Spleen (tissue), 11 donors: ENCODE results near the gene C6orf141. TPM values are rescaled to one million over a fixed set of nuclear protein-coding genes. Genes with fewer than 3 reads are reported as not detected.

Source experiments
- DNase-seq: peaks from one replicate; pipeline ENCODE4 v3.0.0-alpha.2; 2020
- H3K27ac ChIP-seq, 8 donors: fragments of 200-600 bp; sonication (generic) in 7 of 8; 1 replicate in 4 of 8; 2 replicates in 4 of 8; pipeline versions ENCODE4 v1.5.0 to v1.8.0; 2016 to 2021; ENCODE audit warnings: inconsistent platforms in 4 of 8, mild to moderate bottlenecking in 4 of 8, moderate library complexity in 1 of 8
- H3K27me3 ChIP-seq, 7 donors: fragments of 200-600 bp; sonication (generic) in 6 of 7; replicated peaks in 1 of 7; 1 replicate in 4 of 7; 2 replicates in 3 of 7; pipeline versions ENCODE4 v1.5.0 to v1.8.0; 2016 to 2021; ENCODE audit warnings: inconsistent platforms in 3 of 7, mild to moderate bottlenecking in 1 of 7
- H3K36me3 ChIP-seq, 6 donors: fragments of 200-600 bp; sonication (generic) in 5 of 6; 1 replicate in 4 of 6; 2 replicates in 2 of 6; pipeline versions ENCODE4 v1.5.0 to v1.8.0; 2016 to 2021; ENCODE audit warnings: inconsistent platforms in 2 of 6
- H3K4me1 ChIP-seq, 6 donors: fragments of 200-600 bp; sonication (generic) in 5 of 6; 1 replicate in 3 of 6; 2 replicates in 3 of 6; pipeline versions ENCODE4 v1.5.0 to v1.8.0; 2016 to 2021; ENCODE audit warnings: inconsistent platforms in 3 of 6
- H3K4me3 ChIP-seq, 8 donors: fragments of 200-600 bp; sonication (generic) in 7 of 8; 1 replicate in 4 of 8; 2 replicates in 4 of 8; pipeline versions ENCODE4 v1.5.0 to v1.8.0; 2016 to 2021; ENCODE audit warnings: inconsistent platforms in 4 of 8, mild to moderate bottlenecking in 4 of 8, moderate library complexity in 2 of 8
- H3K9me3 ChIP-seq, 8 donors: fragments of 200-600 bp; sonication (generic) in 7 of 8; 1 replicate in 4 of 8; 2 replicates in 4 of 8; pipeline versions ENCODE4 v1.5.0 to v1.8.0; 2016 to 2021; ENCODE audit warnings: inconsistent platforms in 4 of 8
- POLR2A ChIP-seq, 3 donors: fragments of 450-650 bp; IDR thresholded peaks; one replicate each; pipeline ENCODE4 v1.5.1; 2017; ENCODE audit warnings: antibody characterized with exemption in 3 of 3, mild to moderate bottlenecking in 1 of 3
- POLR2AphosphoS5 ChIP-seq, 3 donors: sonication (generic); formaldehyde crosslinking; IDR thresholded peaks; one replicate each; pipeline ENCODE4 v1.5.1; 2017; ENCODE audit warnings: antibody characterized with exemption in 3 of 3
- WGBS, 5 donors: extraction: QIAGEN DNeasy Blood & Tissue Kit in 3 of 5; methylation state at CpG; one replicate each; pipeline versions ENCODE4 v1.1.5 to v1.1.7; 2013 to 2018; 5-methylcytosine and 5-hydroxymethylcytosine counted together
- intact Hi-C: fragments of 100-400 bp; cut with DNase I; formaldehyde crosslinking; loops from one replicate; pipeline ENCODE4 v1.15.0; 2023; ENCODE audit warnings: low total_unique reads
- polyA plus RNA-seq, 3 donors: library from polyadenylated mRNA; stranded (reverse); fragments of 200-250 nt; gene quantifications; one replicate each; pipeline ENCODE4 v1.2.1, GENCODE V29; 2013
- total RNA-seq, 7 donors: library from RNA; depleted of rRNA in 3 of 7; stranded (reverse); fragments of >200 nt in 3 of 7; fragmentation: NEBNext Ultra II Directional in 4 of 7; extraction: Animal tissue kit (Norgen Biotek cat#: 25700) in 4 of 7; gene quantifications; one replicate each; pipeline versions ENCODE4 v1.1.0 to v1.2.1, GENCODE V29; 2016 to 2021
- TF ChIP-seq, protein P1 (sequence below), 11 experiments: fragments of 200-600 bp in 7 of 11; fragments of 450-650 bp in 4 of 11; sonication (generic) in 4 of 11; IDR thresholded peaks in 8 of 11; conservative IDR thresholded peaks in 3 of 11; 1 replicate in 7 of 11; 2 replicates in 4 of 11; pipeline versions ENCODE4 v1.4.0 to v1.8.0; 2016 to 2021; ENCODE audit warnings: antibody characterized with exemption in 11 of 11, inconsistent platforms in 4 of 11, mild to moderate bottlenecking in 1 of 11
- donor health status: healthy with polysubstance abuse.
- donor health status: DM: no; HTN: no; CAD: no; lungs with moderate emphysema.
- donor health status: DM: no; HTN: no; CAD: no.
- donor health status: Bipolar disorder and iron deficiency.
- donor health status: healthy.
- donor health status: DM: no; HTN: no; CAD: no.
- donor health status: DM: yes; HTN: yes; CAD: no.

C6orf141 gene
- total and polyA plus RNA-seq, 10 donors = 0.12 TPM; not detected in 9

GRCh38 chr6:49553384-49553783 lies 2.9 kb downstream of the C6orf141 start:
- H3K27ac ChIP-seq = no peak overlapping the region
- no peak for DNase-seq

GRCh38 chr6:49555951-49556350 lies 5.5 kb downstream of the C6orf141 start:
- no peak overlapping the region for H3K27ac ChIP-seq
- WGBS, 5 donors = 69 to 73% (median 71%) methylated on average over 4 of the region's 4 CpGs

More at GRCh38 chr6:49553384-49553783, 2.9 kb downstream of the C6orf141 start:
- no peak for TF ChIP-seq POLR2A (IDR thresholded peaks at IDR 0.05)
- TF ChIP-seq, protein P1, sequence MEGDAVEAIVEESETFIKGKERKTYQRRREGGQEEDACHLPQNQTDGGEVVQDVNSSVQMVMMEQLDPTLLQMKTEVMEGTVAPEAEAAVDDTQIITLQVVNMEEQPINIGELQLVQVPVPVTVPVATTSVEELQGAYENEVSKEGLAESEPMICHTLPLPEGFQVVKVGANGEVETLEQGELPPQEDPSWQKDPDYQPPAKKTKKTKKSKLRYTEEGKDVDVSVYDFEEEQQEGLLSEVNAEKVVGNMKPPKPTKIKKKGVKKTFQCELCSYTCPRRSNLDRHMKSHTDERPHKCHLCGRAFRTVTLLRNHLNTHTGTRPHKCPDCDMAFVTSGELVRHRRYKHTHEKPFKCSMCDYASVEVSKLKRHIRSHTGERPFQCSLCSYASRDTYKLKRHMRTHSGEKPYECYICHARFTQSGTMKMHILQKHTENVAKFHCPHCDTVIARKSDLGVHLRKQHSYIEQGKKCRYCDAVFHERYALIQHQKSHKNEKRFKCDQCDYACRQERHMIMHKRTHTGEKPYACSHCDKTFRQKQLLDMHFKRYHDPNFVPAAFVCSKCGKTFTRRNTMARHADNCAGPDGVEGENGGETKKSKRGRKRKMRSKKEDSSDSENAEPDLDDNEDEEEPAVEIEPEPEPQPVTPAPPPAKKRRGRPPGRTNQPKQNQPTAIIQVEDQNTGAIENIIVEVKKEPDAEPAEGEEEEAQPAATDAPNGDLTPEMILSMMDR (IDR thresholded peaks at IDR 0.05 in 8 of 11, conservative IDR thresholded peaks at IDR 0.05 in 3 of 11) = no peak
- no peak for TF ChIP-seq POLR2AphosphoS5 (IDR thresholded peaks at IDR 0.05)
- Histone ChIP-seq H3K4me3 (no peak overlapping the region), H3K9me3 (no peaks in the 10 kb centered on the region), H3K36me3 (no peaks in the 10 kb centered on the region), H3K27me3 (peaks cover 0 to 52% (median 25%) of the 10 kb centered on the region in 7 donors), H3K4me1 (peaks cover 4 to 24% (median 20%) of the 10 kb centered on the region in 6 donors)
- 65 to 82% (median 68%) methylated on average over 1 of the region's 1 CpG for WGBS, 5 donors
- intact Hi-C loops = no loop called here

DNA sequence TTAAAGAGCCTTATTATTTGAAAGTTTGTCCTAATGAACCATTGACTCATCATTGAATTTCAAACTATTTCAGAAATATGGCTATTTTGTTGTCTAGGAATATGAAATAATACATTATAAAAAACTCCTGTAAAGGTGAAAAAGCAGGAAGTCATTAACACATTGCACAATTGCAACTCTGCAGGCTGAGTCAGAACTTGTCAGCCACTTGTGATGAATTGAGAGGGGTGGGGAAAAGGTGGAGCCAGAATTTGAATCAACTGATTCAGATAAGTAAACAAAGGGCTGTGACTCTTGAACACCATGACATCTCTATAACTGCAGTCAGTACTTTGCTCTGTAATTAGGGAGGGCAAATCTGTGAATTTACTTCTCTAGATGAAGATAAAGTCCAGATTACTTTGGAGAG lies 6.0 kb downstream of the C6orf141 start:
- DNase-seq = no peak
- H3K4me1 ChIP-seq = peaks cover 3 to 9% (median 5%) of the 10 kb centered on the region in 6 donors
- no peaks in the 10 kb centered on the region for H3K36me3 ChIP-seq
- no peak overlapping the region for H3K4me3 ChIP-seq
- peaks cover 0 to 23% (median 5%) of the 10 kb centered on the region in 7 donors for H3K27me3 ChIP-seq
- intact Hi-C loops = no loop called here
- no peak for TF ChIP-seq POLR2A (IDR thresholded peaks at IDR 0.05)
- TF ChIP-seq POLR2AphosphoS5 (IDR thresholded peaks at IDR 0.05) = no peak
- TF ChIP-seq, protein P1 (IDR thresholded peaks at IDR 0.05 in 8 of 11, conservative IDR thresholded peaks at IDR 0.05 in 3 of 11) = no peak
- H3K27ac ChIP-seq = no peak overlapping the region
- H3K9me3 ChIP-seq = no peaks in the 10 kb centered on the region

More at GRCh38 chr6:49555951-49556350, 5.5 kb downstream of the C6orf141 start:
- H3K4me1 ChIP-seq = peaks cover 4 to 14% (median 10%) of the 10 kb centered on the region in 6 donors
- TF ChIP-seq POLR2A (IDR thresholded peaks at IDR 0.05) (no peak), POLR2AphosphoS5 (IDR thresholded peaks at IDR 0.05) (no peak)
- TF ChIP-seq, protein P1 (IDR thresholded peaks at IDR 0.05 in 8 of 11, conservative IDR thresholded peaks at IDR 0.05 in 3 of 11) = no peak
- intact Hi-C loops = no loop called here
- peaks cover 0 to 27% (median 10%) of the 10 kb centered on the region in 7 donors for H3K27me3 ChIP-seq
- H3K36me3 ChIP-seq = no peaks in the 10 kb centered on the region
- no peak overlapping the region for H3K4me3 ChIP-seq
- no peaks in the 10 kb centered on the region for H3K9me3 ChIP-seq
- no peak for DNase-seq

- H3K36me3 ChIP-seq = no peaks in the 10 kb centered on the region
- no peak overlapping the region for H3K4me3 ChIP-seq
- TF ChIP-seq, protein P1 (IDR thresholded peaks at IDR 0.05 in 8 of 11, conservative IDR thresholded peaks at IDR 0.05 in 3 of 11) = no peak
- TF ChIP-seq POLR2A (IDR thresholded peaks at IDR 0.05) = no peak
- no peak for TF ChIP-seq POLR2AphosphoS5 (IDR thresholded peaks at IDR 0.05)
- H3K27ac ChIP-seq = no peak overlapping the region
- H3K27me3 ChIP-seq = peaks cover 0 to 15% (median 0%) of the 10 kb centered on the region in 7 donors
- WGBS, 5 donors = 87 to 96% (median 94%) methylated on average over 3 of the region's 3 CpGs
- intact Hi-C loops = no loop called here
- no peak for DNase-seq
- no peaks in the 10 kb centered on the region for H3K9me3 ChIP-seq
- H3K4me1 ChIP-seq = peaks cover 0 to 1% (median under 1%) of the 10 kb centered on the region in 6 donors
These were observed 6.7 kb downstream of the C6orf141 start for GRCh38 chr6:49557177-49557576.
